PFSK-1 (cell line): ENCODE measurements around the gene DENND6A.

Source experiments
- POLR2AphosphoS5 ChIP-seq: IDR thresholded peaks from 2 replicates; pipeline ENCODE4 v1.6.1; 2012; ENCODE audit warnings: low read depth, mild to moderate bottlenecking, control low read depth, low read length, moderate library complexity
- REST ChIP-seq, 2 experiments: IDR thresholded peaks; 2 replicates each; pipeline versions ENCODE4 v1.6.1 to v1.8.0; 2011 to 2012; ENCODE audit warnings: low read depth in 2 of 2, low read length in 2 of 2, control low read depth in 1 of 2, inconsistent platforms in 1 of 2, mild to moderate bottlenecking in 1 of 2, moderate library complexity in 1 of 2; ENCODE audit not compliant: insufficient read depth in 1 of 2
- TAF1 ChIP-seq: IDR thresholded peaks from 2 replicates; pipeline ENCODE4 v1.6.1; 2012; ENCODE audit warnings: low read length, control low read depth, borderline replicate concordance; ENCODE audit not compliant: insufficient read depth

DNA sequence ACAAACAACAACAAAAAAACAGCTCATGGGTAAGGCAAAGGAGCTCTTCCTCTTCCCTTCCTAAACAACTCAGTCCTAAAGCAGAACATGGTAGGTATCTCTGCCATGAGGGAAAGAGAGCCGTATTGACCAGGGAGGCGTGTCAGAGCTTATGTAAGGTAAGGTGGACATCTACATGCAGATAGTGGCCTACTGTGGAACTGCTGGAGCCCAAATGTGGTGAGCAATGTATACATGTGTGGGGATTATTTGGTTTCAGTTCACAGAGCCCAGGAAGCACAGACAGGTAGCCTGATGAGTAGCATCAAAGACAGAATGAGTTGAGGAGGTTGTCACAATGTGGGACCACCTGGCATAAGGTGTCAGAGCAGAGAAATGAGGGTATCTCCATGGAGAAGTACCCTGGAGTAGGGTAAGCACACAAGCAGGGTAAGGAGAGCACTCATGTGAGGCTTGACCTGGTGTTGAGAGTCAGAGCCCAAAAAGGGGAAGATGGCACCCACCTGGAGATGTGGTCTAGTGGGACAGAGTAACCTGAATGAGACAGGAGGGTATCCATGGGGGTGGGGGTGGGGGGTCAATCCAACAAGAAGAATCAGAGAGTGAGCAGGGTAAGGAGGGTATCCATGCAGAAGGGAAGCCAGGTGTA, 45.5 kb downstream of the DENND6A start:
- TF ChIP-seq REST (IDR thresholded peaks at IDR 0.05; ENCODE audit: insufficient read depth in 1 of 2, low read depth in 2 of 2, low read length in 2 of 2) (no peak), POLR2AphosphoS5 (no peak), TAF1 (no peak)
